Measurements from ENCODE around the gene GNA14. TPM values are rescaled to one million over a fixed set of nuclear protein-coding genes. Genes with fewer than 3 reads are reported as not detected.

The GNA14 gene
- total RNA-seq, 1 experiment from 2014 or later = 0.25 TPM

DNA sequence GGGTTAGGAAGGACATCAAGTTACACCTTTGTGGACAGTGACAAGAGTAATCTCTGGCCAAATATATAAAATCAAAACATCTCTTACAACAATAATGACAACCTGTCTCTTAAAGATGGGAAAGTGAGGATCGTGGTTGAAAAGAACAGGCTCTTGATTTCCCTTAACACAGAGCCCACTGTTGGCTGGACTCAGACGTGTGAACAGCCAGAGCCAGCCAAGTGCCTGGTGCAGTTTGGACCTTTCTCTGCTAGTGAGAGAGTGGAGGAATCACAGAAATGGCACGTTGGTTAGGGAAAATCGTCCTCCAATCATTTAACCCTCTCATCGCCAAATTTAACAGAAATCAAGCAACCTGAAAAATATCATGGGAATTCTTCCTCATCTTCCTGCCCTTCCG is 131.3 kb downstream of the GNA14 start:
- no peak overlapping the region for H3K9ac ChIP-seq (ENCODE audit: low read length)
- ATAC-seq (no peak), DNase-seq (ENCODE audit: low read depth, low spot score) (no peak)
- BruUV-seq (replicated peaks) = no TSS peak
- H3K27ac ChIP-seq (ENCODE audit: low read depth, low read length) = no peak overlapping the region
- no peaks in the 10 kb centered on the region for H3K36me3 ChIP-seq (ENCODE audit: control insufficient read depth in 1 of 2, insufficient read depth in 2 of 2, low read length in 2 of 2)
- POLR2A ChIA-PET = no interaction called here
- no peaks in the 10 kb centered on the region for H3K79me2 ChIP-seq (ENCODE audit: insufficient read depth, low read length)
- H3K4me2 ChIP-seq (ENCODE audit: low read length) = no peak overlapping the region
- H3K9me2 ChIP-seq (ENCODE audit: insufficient read depth) = no peaks in the 10 kb centered on the region
- no peaks in the 10 kb centered on the region for H4K20me1 ChIP-seq (ENCODE audit: insufficient read depth)
- no peaks in the 10 kb centered on the region for H3K27me3 ChIP-seq (ENCODE audit: insufficient read depth, low read length)
- TF ChIP-seq TCF7L2 (IDR thresholded peaks at IDR 0.05; ENCODE audit: borderline replicate concordance, extremely low read depth, insufficient read depth, insufficient read length) = no peak
- TF ChIP-seq, protein P1, sequence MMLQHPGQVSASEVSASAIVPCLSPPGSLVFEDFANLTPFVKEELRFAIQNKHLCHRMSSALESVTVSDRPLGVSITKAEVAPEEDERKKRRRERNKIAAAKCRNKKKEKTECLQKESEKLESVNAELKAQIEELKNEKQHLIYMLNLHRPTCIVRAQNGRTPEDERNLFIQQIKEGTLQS (IDR thresholded peaks at IDR 0.05) = no peak
- TF ChIP-seq CEBPB (IDR thresholded peaks at IDR 0.05; ENCODE audit: low read depth) = no peak
- no peak for TF ChIP-seq JUND (IDR thresholded peaks at IDR 0.05)
- TF ChIP-seq EZH2phosphoT487 (IDR thresholded peaks at IDR 0.05; ENCODE audit: borderline replicate concordance) = no peak
- TF ChIP-seq ZFX (IDR thresholded peaks at IDR 0.05) = no peak
- no peak for TF ChIP-seq FOSL1 (IDR thresholded peaks at IDR 0.05; ENCODE audit: low read depth)
- RAD21 ChIA-PET (ENCODE audit: low non-redundant PET in 1 of 2, low total read pairs in 2 of 2, uncharacterized antibody in 2 of 2, unreplicated experiment in 2 of 2) = no interaction called here
- no peak overlapping the region for H3K4me3 ChIP-seq (replicated peaks in 1 of 2; ENCODE audit: low read depth in 1 of 2, low read length in 2 of 2)
- no peak overlapping the region for H2AFZ ChIP-seq (ENCODE audit: low read depth, low read length, poor library complexity, severe bottlenecking)
- intact Hi-C loops (cut with micrococcal nuclease) = no loop called here
- no peaks in the 10 kb centered on the region for H3K4me1 ChIP-seq (ENCODE audit: control insufficient read depth in 1 of 2, insufficient read depth in 2 of 2, low read length in 2 of 2)
- CTCF ChIA-PET = no interaction called here
- no peaks in the 10 kb centered on the region for H3K9me3 ChIP-seq (ENCODE audit: control insufficient read depth in 1 of 2, insufficient read depth in 1 of 2, low read depth in 1 of 2, low read length in 2 of 2)

GRCh38 chr9:77514886-77515711 is 133.0 kb downstream of the GNA14 start:
- Histone ChIP-seq H3K27ac (ENCODE audit: low read depth, low read length) (no peak overlapping the region), H3K9me2 (ENCODE audit: insufficient read depth) (no peaks in the 10 kb centered on the region), H3K4me1 (ENCODE audit: control insufficient read depth in 1 of 2, insufficient read depth in 2 of 2, low read length in 2 of 2) (no peaks in the 10 kb centered on the region), H3K79me2 (ENCODE audit: insufficient read depth, low read length) (no peaks in the 10 kb centered on the region), H3K36me3 (ENCODE audit: control insufficient read depth in 1 of 2, insufficient read depth in 2 of 2, low read length in 2 of 2) (no peaks in the 10 kb centered on the region), H3K9me3 (ENCODE audit: control insufficient read depth in 1 of 2, insufficient read depth in 1 of 2, low read depth in 1 of 2, low read length in 2 of 2) (no peaks in the 10 kb centered on the region), H2AFZ (ENCODE audit: low read depth, low read length, poor library complexity, severe bottlenecking) (no peak overlapping the region), H3K27me3 (ENCODE audit: insufficient read depth, low read length) (no peaks in the 10 kb centered on the region), H3K9ac (ENCODE audit: low read length) (no peak overlapping the region), H4K20me1 (ENCODE audit: insufficient read depth) (no peaks in the 10 kb centered on the region), H3K4me3 (replicated peaks in 1 of 2; ENCODE audit: low read depth in 1 of 2, low read length in 2 of 2) (no peak overlapping the region), H3K4me2 (ENCODE audit: low read length) (no peak overlapping the region)
- TF ChIP-seq, protein P1 (IDR thresholded peaks at IDR 0.05) = no peak
- no peak for TF ChIP-seq CEBPB (IDR thresholded peaks at IDR 0.05; ENCODE audit: low read depth)
- TF ChIP-seq EZH2phosphoT487 (IDR thresholded peaks at IDR 0.05; ENCODE audit: borderline replicate concordance) = no peak
- no peak for TF ChIP-seq ZBTB33 (IDR thresholded peaks at IDR 0.05; ENCODE audit: extremely low read depth, insufficient replicate concordance, low read length)
- no peak for TF ChIP-seq POLR2A (IDR thresholded peaks at IDR 0.05; ENCODE audit: borderline replicate concordance, extremely low read depth, insufficient read depth, insufficient read length)
- no peak for TF ChIP-seq EGR1 (IDR thresholded peaks at IDR 0.05; ENCODE audit: low read depth)
- TF ChIP-seq SIN3A (IDR thresholded peaks at IDR 0.05; ENCODE audit: low read depth) = no peak
- TF ChIP-seq SP1 (IDR thresholded peaks at IDR 0.05; ENCODE audit: low read depth) = no peak
- TF ChIP-seq POLR2AphosphoS5 (IDR thresholded peaks at IDR 0.05; ENCODE audit: low read depth, low read length) = no peak
- DNase-seq (ENCODE audit: low read depth, low spot score) (no peak), ATAC-seq (no peak)
- ChIA-PET CTCF (no interaction called here), RAD21 (ENCODE audit: low non-redundant PET in 1 of 2, low total read pairs in 2 of 2, uncharacterized antibody in 2 of 2, unreplicated experiment in 2 of 2) (no interaction called here), POLR2A (no interaction called here)
- intact Hi-C loops (cut with micrococcal nuclease) = no loop called here
- no TSS peak for BruUV-seq (replicated peaks)
